GM12878 (cell line): ENCODE results near the gene ST7. TPM values are rescaled to one million over a fixed set of nuclear protein-coding genes. Genes with fewer than 3 reads are reported as not detected.

Source experiments
- BACH1 ChIP-seq: fragments of 450-650 bp; IDR thresholded peaks from 2 replicates; pipeline ENCODE4 v1.6.1; 2017; ENCODE audit warnings: mild to moderate bottlenecking, borderline replicate concordance
- CHD2 ChIP-seq: IDR thresholded peaks from 2 replicates; pipeline ENCODE4 v1.6.1; 2011; ENCODE audit warnings: low read depth, low read length, improper control_type of control experiment, borderline replicate concordance
- ESRRA ChIP-seq: IDR thresholded peaks from 2 replicates; pipeline ENCODE4 v1.6.1; 2012; ENCODE audit warnings: mild to moderate bottlenecking, low read length, improper control_type of control experiment
- EZH2 ChIP-seq: IDR thresholded peaks from 2 replicates; pipeline ENCODE4 v1.6.1; 2012; ENCODE audit warnings: low read depth, mild to moderate bottlenecking, control low read depth, inconsistent platforms, low read length, borderline replicate concordance; ENCODE audit not compliant: control insufficient read depth
- FOS ChIP-seq: IDR thresholded peaks from 3 replicates; pipeline ENCODE4 v1.6.1; 2011; ENCODE audit warnings: borderline replicate concordance; ENCODE audit not compliant: insufficient read length; ENCODE audit errors: extremely low read depth
- GATAD2B ChIP-seq: fragments of 450-650 bp; conservative IDR thresholded peaks from 2 replicates; pipeline ENCODE4 v1.6.1; 2017; ENCODE audit warnings: low read depth, mild to moderate bottlenecking, moderate library complexity
- KAT2A ChIP-seq: conservative IDR thresholded peaks from 2 replicates; pipeline ENCODE4 v1.6.1; 2011; ENCODE audit warnings: low read depth, low read length; ENCODE audit not compliant: control insufficient read depth
- MEF2B ChIP-seq: fragments of 450-650 bp; IDR thresholded peaks from 2 replicates; pipeline ENCODE4 v1.6.1; 2018; ENCODE audit warnings: mild to moderate bottlenecking, moderate library complexity; ENCODE audit not compliant: partially characterized antibody, poor library complexity, severe bottlenecking
- PAX8 ChIP-seq: fragments of 450-650 bp; IDR thresholded peaks from 2 replicates; pipeline ENCODE4 v1.6.1; 2017; ENCODE audit warnings: mild to moderate bottlenecking, moderate library complexity
- POU2F2 ChIP-seq: IDR thresholded peaks from 3 replicates; pipeline ENCODE4 v1.6.1; 2011; ENCODE audit warnings: low read depth, mild to moderate bottlenecking, low read length, borderline replicate concordance
- SMAD5 ChIP-seq: IDR thresholded peaks from 2 replicates; pipeline ENCODE4 v1.6.1; 2016; ENCODE audit warnings: antibody characterized with exemption, low read depth
- SP1 ChIP-seq: IDR thresholded peaks from one replicate; pipeline ENCODE4 v1.6.1; 2011; ENCODE audit warnings: low read depth, low read length
- SREBF1 ChIP-seq: IDR thresholded peaks from 2 replicates; pipeline ENCODE4 v1.6.1; 2012; ENCODE audit warnings: mild to moderate bottlenecking, low read length
- SREBF2 ChIP-seq: IDR thresholded peaks from 2 replicates; pipeline ENCODE4 v1.6.1; 2012; ENCODE audit warnings: mild to moderate bottlenecking, low read length
- TARDBP ChIP-seq: IDR thresholded peaks from 2 replicates; pipeline ENCODE4 v1.6.1; 2016; ENCODE audit warnings: borderline replicate concordance
- WRNIP1 ChIP-seq: IDR thresholded peaks from 2 replicates; pipeline ENCODE4 v1.6.1; 2011; ENCODE audit warnings: low read depth, low read length, improper control_type of control experiment, borderline replicate concordance
- YY1 ChIP-seq: IDR thresholded peaks from 2 replicates; pipeline ENCODE4 v1.6.1; 2011; ENCODE audit warnings: low read depth, mild to moderate bottlenecking, low read length
- ZNF217 ChIP-seq: fragments of 450-650 bp; IDR thresholded peaks from 2 replicates; pipeline ENCODE4 v1.6.1; 2017; ENCODE audit warnings: antibody characterized with exemption, mild to moderate bottlenecking
- polyA plus RNA-seq, 11 experiments: library from polyadenylated mRNA; depleted of rRNA in 4 of 11; unstranded in 6 of 11; stranded (reverse) in 5 of 11; fragments of >200 nt; fragmentation: Nextera tagmentation in 4 of 11; fragmentation: Illumina TruSeq in 1 of 11; extraction: Ambion mirVana in 4 of 11; extraction: Trizol in 1 of 11; gene quantifications; 1 replicate in 1 of 11; 2 replicates in 10 of 11; pipeline versions ENCODE4 v1.2.1 to v1.2.3, GENCODE V29; 2011 to 2016; ENCODE audit warnings: inconsistent platforms in 2 of 11, missing spikeins in 2 of 11, low read depth in 1 of 11
- total RNA-seq, 4 experiments: library from RNA; depleted of rRNA in 3 of 4; stranded (reverse); fragments of >200 nt in 3 of 4; fragmentation: Illumina TruSeq in 1 of 4; extraction: Trizol in 1 of 4; gene quantifications; 2 replicates each; pipeline versions ENCODE4 v1.2.1 to v1.2.3, GENCODE V29; 2013 to 2021
- TF ChIP-seq, protein P1 (sequence below): IDR thresholded peaks from 2 replicates; pipeline ENCODE4 v1.6.1; 2012; ENCODE audit warnings: low read depth, low read length, improper control_type of control experiment
- TF ChIP-seq, protein P2 (sequence below): IDR thresholded peaks from 2 replicates; pipeline ENCODE4 v1.6.1; 2011; ENCODE audit warnings: low read depth, low read length, improper control_type of control experiment, borderline replicate concordance
- TF ChIP-seq, protein P3 (sequence below): fragments of 450-650 bp; IDR thresholded peaks from 2 replicates; pipeline ENCODE4 v1.6.1; 2017; ENCODE audit warnings: antibody characterized with exemption, mild to moderate bottlenecking, moderate library complexity
- TF ChIP-seq, protein P4 (sequence below): fragments of 450-650 bp; IDR thresholded peaks from 2 replicates; pipeline ENCODE4 v1.6.1; 2016; ENCODE audit warnings: mild to moderate bottlenecking
- TF ChIP-seq, protein P5 (sequence below): fragments of 150-350 bp; IDR thresholded peaks from 2 replicates; pipeline ENCODE4 v1.6.1; 2014; ENCODE audit warnings: mild to moderate bottlenecking, low read depth, low read length

ST7 gene
- total and polyA plus RNA-seq, 10 of the 15 experiments (the other 5 are each of a cell fraction or from before 2014, with no cell fraction given): 27.7 to 76.4 (median 53.6) TPM

DNA sequence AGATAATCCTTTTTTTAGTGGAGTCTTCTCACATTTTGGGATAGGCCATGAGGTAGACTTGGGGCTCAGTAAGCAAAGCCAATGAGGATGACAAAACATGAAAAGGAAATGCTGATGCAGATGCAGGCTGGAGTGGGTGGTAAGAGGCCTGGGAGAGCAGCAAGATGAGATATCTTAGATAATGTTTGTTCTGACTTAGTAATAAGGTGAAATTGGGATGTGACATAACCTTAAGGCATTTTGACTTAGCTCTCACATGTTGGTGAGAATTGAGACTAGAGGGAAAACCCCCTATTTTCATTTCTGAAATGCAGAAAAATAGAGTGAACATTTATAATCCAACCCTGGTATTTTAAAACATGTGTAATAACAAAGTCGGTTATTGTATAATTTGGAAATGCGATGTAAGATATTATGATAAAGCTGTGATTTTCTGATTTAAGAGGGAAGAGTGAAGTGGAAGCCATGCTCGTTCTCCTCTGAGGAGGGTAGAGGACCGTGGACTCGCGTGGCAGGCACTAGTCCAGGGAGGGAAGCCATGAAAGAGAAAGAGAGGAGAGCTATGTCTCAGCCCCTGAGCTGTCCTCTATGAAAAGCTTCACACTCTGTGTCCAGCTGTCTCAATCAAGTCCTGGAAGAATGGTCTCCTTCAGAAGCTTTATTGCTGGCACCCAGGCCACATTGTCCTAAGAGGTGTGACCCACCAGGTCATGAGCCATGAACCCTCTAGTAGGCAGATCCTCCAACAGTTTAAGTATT, 57.3 kb downstream of the ST7 start (continued):
- TF ChIP-seq GATAD2B: 0 out of 2 replicates have a peak, but pooled peaks have one; percentile 25
- TF ChIP-seq SMAD5: 0 out of 2 replicates have a peak, but pooled peaks have one; percentile 7
- no peak for TF ChIP-seq SREBF1
- TF ChIP-seq BACH1: peak; percentile 54; the same call in 1 of the 2 replicates
- TF ChIP-seq, protein P1, sequence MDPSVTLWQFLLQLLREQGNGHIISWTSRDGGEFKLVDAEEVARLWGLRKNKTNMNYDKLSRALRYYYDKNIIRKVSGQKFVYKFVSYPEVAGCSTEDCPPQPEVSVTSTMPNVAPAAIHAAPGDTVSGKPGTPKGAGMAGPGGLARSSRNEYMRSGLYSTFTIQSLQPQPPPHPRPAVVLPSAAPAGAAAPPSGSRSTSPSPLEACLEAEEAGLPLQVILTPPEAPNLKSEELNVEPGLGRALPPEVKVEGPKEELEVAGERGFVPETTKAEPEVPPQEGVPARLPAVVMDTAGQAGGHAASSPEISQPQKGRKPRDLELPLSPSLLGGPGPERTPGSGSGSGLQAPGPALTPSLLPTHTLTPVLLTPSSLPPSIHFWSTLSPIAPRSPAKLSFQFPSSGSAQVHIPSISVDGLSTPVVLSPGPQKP: no peak
- no peak for TF ChIP-seq MEF2B
- no peak for TF ChIP-seq CHD2
- TF ChIP-seq, protein P2, sequence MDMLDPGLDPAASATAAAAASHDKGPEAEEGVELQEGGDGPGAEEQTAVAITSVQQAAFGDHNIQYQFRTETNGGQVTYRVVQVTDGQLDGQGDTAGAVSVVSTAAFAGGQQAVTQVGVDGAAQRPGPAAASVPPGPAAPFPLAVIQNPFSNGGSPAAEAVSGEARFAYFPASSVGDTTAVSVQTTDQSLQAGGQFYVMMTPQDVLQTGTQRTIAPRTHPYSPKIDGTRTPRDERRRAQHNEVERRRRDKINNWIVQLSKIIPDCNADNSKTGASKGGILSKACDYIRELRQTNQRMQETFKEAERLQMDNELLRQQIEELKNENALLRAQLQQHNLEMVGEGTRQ: no peak
- no peak for TF ChIP-seq KAT2A
- peak; percentile 61; the same call in 1 of the 2 replicates for TF ChIP-seq YY1
- no peak; the same call in 1 of the 2 replicates for TF ChIP-seq ZNF217
- no peak for TF ChIP-seq EZH2
- 0 out of 2 replicates have a peak, but pooled peaks have one; percentile 32 for TF ChIP-seq WRNIP1
- peak; percentile 13 for TF ChIP-seq SP1
- no peak for TF ChIP-seq ESRRA
- TF ChIP-seq, protein P3, sequence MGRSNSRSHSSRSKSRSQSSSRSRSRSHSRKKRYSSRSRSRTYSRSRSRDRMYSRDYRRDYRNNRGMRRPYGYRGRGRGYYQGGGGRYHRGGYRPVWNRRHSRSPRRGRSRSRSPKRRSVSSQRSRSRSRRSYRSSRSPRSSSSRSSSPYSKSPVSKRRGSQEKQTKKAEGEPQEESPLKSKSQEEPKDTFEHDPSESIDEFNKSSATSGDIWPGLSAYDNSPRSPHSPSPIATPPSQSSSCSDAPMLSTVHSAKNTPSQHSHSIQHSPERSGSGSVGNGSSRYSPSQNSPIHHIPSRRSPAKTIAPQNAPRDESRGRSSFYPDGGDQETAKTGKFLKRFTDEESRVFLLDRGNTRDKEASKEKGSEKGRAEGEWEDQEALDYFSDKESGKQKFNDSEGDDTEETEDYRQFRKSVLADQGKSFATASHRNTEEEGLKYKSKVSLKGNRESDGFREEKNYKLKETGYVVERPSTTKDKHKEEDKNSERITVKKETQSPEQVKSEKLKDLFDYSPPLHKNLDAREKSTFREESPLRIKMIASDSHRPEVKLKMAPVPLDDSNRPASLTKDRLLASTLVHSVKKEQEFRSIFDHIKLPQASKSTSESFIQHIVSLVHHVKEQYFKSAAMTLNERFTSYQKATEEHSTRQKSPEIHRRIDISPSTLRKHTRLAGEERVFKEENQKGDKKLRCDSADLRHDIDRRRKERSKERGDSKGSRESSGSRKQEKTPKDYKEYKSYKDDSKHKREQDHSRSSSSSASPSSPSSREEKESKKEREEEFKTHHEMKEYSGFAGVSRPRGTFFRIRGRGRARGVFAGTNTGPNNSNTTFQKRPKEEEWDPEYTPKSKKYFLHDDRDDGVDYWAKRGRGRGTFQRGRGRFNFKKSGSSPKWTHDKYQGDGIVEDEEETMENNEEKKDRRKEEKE: no peak
- TF ChIP-seq POU2F2: peak; percentile 59; the same call in 2 of the 3 replicates
- TF ChIP-seq PAX8: no peak
- TF ChIP-seq, protein P4, sequence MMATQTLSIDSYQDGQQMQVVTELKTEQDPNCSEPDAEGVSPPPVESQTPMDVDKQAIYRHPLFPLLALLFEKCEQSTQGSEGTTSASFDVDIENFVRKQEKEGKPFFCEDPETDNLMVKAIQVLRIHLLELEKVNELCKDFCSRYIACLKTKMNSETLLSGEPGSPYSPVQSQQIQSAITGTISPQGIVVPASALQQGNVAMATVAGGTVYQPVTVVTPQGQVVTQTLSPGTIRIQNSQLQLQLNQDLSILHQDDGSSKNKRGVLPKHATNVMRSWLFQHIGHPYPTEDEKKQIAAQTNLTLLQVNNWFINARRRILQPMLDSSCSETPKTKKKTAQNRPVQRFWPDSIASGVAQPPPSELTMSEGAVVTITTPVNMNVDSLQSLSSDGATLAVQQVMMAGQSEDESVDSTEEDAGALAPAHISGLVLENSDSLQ: no peak; the same call in 1 of the 2 replicates
- TF ChIP-seq TARDBP: no peak
- TF ChIP-seq SREBF2: no peak
- TF ChIP-seq, protein P5, sequence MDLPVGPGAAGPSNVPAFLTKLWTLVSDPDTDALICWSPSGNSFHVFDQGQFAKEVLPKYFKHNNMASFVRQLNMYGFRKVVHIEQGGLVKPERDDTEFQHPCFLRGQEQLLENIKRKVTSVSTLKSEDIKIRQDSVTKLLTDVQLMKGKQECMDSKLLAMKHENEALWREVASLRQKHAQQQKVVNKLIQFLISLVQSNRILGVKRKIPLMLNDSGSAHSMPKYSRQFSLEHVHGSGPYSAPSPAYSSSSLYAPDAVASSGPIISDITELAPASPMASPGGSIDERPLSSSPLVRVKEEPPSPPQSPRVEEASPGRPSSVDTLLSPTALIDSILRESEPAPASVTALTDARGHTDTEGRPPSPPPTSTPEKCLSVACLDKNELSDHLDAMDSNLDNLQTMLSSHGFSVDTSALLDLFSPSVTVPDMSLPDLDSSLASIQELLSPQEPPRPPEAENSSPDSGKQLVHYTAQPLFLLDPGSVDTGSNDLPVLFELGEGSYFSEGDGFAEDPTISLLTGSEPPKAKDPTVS: no peak
- TF ChIP-seq FOS: no peak
